ENCODE data around the gene SLC66A2. TPM values are rescaled to one million over a fixed set of nuclear protein-coding genes. Genes with fewer than 3 reads are reported as not detected.

SLC66A2 gene
- total and polyA plus RNA-seq, 2 of the 13 experiments (the other 11 are each of a cell fraction or from before 2014, with no cell fraction given) = 33.5 to 41.9 TPM

GRCh38 chr18:79988451-79989194, 37.2 kb upstream of the SLC66A2 start, which contains the start of gene TXNL4A (continued):
- TF ChIP-seq ZSCAN20 (CRISPR knock-in tag; IDR thresholded peaks at IDR 0.05; ENCODE audit: borderline replicate concordance) (no peak; the same call in 1 of the 2 replicates), ZNF276 (CRISPR knock-in tag; IDR thresholded peaks at IDR 0.05; ENCODE audit: low read depth) (peak; percentile 54; the same call in 1 of the 2 replicates), FLYWCH1 (CRISPR knock-in tag; IDR thresholded peaks at IDR 0.05) (0 out of 2 replicates have a peak, but pooled peaks have one; percentile 56), NAIF1 (CRISPR knock-in tag; IDR thresholded peaks at IDR 0.05; ENCODE audit: borderline replicate concordance) (peak; percentile 51; the same call in 1 of the 2 replicates), ZBTB3 (CRISPR knock-in tag; IDR thresholded peaks at IDR 0.05; ENCODE audit: borderline replicate concordance, low read depth) (0 out of 2 replicates have a peak, but pooled peaks have one; percentile 71), ELF1 (CRISPR knock-in tag; IDR thresholded peaks at IDR 0.05) (no peak), ZNF607 (CRISPR knock-in tag; IDR thresholded peaks at IDR 0.05; ENCODE audit: borderline replicate concordance) (peak; percentile 62; the same call in 1 of the 2 replicates), SYNCRIP (IDR thresholded peaks at IDR 0.05; ENCODE audit: insufficient read depth, low read depth, low read length) (no peak), CBFB (CRISPR knock-in tag; IDR thresholded peaks at IDR 0.05) (peak; percentile 61), SMYD3 (CRISPR knock-in tag; IDR thresholded peaks at IDR 0.05) (no peak; the same call in 1 of the 2 replicates), ZNF687 (CRISPR knock-in tag; IDR thresholded peaks at IDR 0.05) (peak; percentile 96), ZNF343 (CRISPR knock-in tag; IDR thresholded peaks at IDR 0.05) (no peak), ZFP41 (CRISPR knock-in tag; IDR thresholded peaks at IDR 0.05; ENCODE audit: borderline replicate concordance) (no peak), KAT7 (CRISPR knock-in tag; IDR thresholded peaks at IDR 0.05; ENCODE audit: borderline replicate concordance) (no peak; the same call in 1 of the 2 replicates), KDM3A (CRISPR knock-in tag; IDR thresholded peaks at IDR 0.05; ENCODE audit: low read depth) (no peak; the same call in 1 of the 2 replicates), CBX1 (IDR thresholded peaks at IDR 0.05; ENCODE audit: low read depth) (no peak), GPN1 (CRISPR knock-in tag; IDR thresholded peaks at IDR 0.05; ENCODE audit: borderline replicate concordance) (no peak), ZNF564 (CRISPR knock-in tag; IDR thresholded peaks at IDR 0.05) (no peak), PAWR (CRISPR knock-in tag; IDR thresholded peaks at IDR 0.05; ENCODE audit: borderline replicate concordance) (0 out of 2 replicates have a peak, but pooled peaks have one; percentile 76), ZNF260 (CRISPR knock-in tag; IDR thresholded peaks at IDR 0.05; ENCODE audit: borderline replicate concordance, low read depth) (no peak), TFDP1 (CRISPR knock-in tag; IDR thresholded peaks at IDR 0.05; ENCODE audit: borderline replicate concordance) (peak; percentile 81), ZSCAN30 (CRISPR knock-in tag; IDR thresholded peaks at IDR 0.05) (no peak), IKZF4 (CRISPR knock-in tag; IDR thresholded peaks at IDR 0.05; ENCODE audit: borderline replicate concordance, low read depth, not compliant biosample characterization) (peak; percentile 91)
